Cerebellar nuclear complex (tissue), 1 donor: ENCODE data around the gene R3HDM1.
"Not testable (repeated sequence)": the region's sequence is repeated elsewhere in the genome, so short reads cannot be mapped to it uniquely, and the experiment has no call there.

ENCODE experiments used
- DNase-seq, 2 experiments: peaks; one replicate each; lab custom pipeline; 2025; lab: John Stamatoyannopoulos, UW

The R3HDM1 gene

DNA sequence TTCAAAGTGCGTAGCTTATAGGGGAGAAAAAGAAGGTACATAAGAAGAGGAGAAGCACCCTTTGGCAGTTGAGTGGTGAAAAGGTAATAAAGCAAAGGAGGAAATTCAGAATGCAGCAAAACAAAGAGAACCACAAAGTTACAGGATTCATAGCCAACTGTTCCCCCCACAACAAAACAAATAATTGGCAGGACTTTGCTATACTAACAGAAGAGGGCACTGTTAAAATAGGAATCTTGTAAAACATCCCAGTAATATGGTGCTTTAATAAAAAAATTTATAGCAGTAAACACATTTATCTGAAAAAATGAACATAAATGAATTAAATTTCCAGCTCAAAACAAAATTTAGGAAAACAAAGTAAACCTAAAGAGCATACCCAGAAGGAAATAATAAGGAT, 42.3 kb downstream of the R3HDM1 start:
- no peak for DNase-seq

GRCh38 chr2:135581282-135581681, 50.0 kb downstream of the R3HDM1 start:
- no peak for DNase-seq

- no peak for DNase-seq
Measured at GRCh38 chr2:135582383-135582782, 51.1 kb downstream of the R3HDM1 start.

DNA sequence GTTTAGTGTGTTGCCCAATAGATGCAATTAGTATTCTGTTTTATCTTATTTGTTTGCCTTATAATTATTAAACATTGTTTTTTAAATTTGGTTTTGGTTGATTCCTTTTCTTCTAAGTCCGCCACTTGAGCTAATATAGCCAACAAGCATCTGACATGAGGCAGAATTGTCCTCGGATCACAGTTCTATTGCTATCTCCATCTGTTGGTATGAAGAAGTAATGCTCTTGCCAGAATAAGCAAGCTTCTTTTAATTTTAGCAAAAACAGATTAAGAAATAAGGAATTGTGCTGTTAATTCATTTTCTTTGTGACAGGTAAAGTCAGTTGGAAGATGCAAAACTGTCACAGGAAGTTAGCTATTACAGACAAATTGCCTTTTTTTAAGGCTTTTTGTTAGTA, 54.3 kb downstream of the R3HDM1 start:
- no peak for DNase-seq

GRCh38 chr2:135586148-135586547, 54.9 kb downstream of the R3HDM1 start:
- no peak for DNase-seq

- no peak for DNase-seq
Measured at GRCh38 chr2:135587958-135588357, 56.7 kb downstream of the R3HDM1 start.

- DNase-seq: no peak
Measured at GRCh38 chr2:135590619-135591260, 59.5 kb downstream of the R3HDM1 start.

DNA sequence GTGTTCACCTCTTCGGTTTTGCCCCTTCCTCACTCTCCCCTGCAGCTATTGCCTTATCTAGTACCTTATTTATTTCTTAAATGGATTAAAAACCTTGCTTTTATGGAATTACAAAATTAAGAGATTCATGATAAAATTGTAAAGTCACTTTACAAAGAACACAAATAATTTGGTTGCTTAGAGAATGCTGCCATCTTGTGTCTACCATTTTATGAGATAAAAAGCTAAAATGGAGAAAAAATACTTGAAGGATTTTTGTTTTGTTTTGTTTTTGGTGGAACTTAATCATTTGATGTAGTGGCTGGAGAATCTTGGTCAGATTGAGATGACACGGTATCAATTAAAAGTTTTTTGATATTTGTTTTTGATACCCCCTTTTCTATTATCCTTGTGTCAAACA, 69.6 kb downstream of the R3HDM1 start:
- DNase-seq: no peak

DNA sequence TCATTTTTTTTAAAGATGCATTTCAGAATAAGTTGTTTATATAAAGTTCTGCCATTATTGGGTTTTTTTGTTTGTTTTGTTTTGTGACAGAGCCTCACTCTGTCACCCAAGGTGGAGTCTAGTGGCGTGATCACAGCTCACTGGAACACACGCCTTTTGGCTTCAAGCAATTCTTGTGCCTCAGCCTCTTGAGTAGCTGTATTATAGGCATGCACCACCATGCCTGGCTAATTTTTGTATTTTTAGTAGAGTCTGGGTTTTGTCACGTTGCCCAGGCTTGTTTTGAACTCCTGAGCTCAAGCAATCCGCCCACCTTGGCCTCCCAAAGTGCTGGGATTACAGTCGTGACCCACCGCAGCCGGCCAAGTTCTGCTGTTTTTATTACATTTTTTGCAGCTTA, 72.3 kb downstream of the R3HDM1 start:
- DNase-seq: no peak

DNA sequence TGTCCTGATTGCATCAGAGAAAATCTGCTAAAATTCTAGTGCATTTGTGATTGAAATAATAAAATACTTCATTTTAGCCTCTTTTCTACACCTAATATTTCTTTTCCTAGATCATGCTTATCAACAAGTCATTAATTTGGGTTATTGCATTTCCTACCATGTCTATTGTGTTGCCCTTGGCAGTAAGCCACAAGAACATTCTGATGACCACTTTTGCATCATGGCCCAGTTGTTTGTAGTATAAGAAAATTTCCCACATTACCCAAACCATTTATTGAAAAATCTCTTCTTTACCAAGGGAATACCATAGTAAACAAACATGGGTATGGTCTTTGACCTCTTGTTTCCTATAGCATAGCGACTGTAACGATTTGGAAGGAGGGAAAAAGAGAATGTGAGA, 76.3 kb downstream of the R3HDM1 start:
- DNase-seq: no peak

- no peak for DNase-seq
Measured at GRCh38 chr2:135612319-135612718, 81.0 kb downstream of the R3HDM1 start.

DNA sequence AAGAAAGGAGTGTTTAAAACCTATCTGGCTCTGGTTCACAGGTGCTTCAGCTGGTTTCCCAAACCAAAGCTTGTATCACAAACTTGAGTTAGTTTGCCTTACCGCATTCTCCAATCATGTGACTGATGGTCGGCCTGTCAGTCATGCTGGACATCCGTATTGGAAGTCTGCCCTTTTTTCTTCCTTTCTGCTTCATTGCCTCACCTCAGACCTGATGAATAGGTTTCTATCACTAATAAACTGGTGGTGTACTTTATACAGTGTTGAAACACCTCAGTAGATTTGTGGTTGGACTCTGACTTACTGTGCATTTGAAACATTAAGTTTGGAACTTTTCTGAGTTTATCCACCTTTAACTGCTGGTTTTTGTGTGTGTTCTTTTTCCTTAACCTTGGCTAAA, 84.1 kb downstream of the R3HDM1 start:
- DNase-seq: no peak

GRCh38 chr2:135617501-135618015, 86.3 kb downstream of the R3HDM1 start:
- DNase-seq: no peak

DNA sequence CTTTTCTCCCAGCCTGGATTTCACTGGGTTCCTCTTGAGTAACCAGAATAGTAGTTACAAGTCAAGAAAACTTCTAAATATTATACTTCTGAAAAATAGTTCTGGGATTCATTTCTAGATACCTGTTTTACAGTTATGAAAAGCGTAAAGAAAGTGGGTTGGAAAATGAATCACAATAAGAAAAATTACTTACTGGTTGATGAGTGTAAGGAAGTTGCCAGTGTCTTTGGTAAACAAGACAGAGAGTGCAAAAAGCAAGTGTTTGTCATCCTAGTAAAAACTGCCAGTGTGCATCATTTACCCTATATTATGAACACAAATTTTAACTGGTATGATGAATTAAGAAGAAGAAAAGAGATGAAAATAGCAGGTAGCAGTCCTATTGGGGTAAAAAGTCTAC, 88.9 kb downstream of the R3HDM1 start:
- no peak for DNase-seq

- DNase-seq: no peak
Measured at GRCh38 chr2:135629520-135629919, 98.2 kb downstream of the R3HDM1 start.

GRCh38 chr2:135630034-135630433, 98.8 kb downstream of the R3HDM1 start:
- not testable (repeated sequence) for DNase-seq

DNA sequence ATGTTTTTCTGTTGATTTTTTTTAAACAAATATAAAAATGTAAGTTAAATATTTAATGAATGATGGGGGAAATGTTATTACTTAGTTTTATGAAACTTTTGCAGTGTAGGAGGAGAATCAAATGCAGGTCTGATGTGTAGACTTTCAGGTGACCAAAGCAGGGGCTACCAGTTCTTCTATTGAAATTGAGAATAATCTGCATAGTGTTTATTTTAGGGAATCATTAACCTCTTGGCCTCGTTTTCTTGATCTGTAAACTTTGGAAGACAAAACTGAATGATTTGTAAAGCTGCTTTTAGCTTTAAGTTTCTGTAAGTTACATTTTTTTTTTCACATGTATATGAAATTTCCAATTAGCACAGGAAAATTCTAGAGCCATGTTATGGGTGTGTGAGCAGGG, 99.2 kb downstream of the R3HDM1 start:
- DNase-seq: no peak

DNA sequence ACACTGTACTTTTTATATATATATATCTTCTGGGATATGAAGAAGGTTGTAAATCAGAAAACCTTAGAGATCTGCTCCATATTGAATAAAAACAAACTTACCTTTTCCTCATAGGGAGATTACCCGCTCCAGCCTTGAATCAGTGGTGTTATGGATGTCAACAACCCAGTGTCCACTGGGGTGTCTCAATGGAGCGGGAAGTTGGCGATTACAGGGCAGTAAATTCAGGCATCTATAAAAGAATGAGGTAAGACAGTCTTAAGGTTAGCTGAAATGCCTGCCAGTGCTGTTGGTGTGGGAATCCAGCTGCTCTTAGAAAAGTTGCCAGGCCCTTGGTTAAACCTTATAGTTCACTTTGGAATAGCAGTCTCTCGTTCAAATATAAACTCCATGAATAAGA, 102.3 kb downstream of the R3HDM1 start:
- no peak for DNase-seq

GRCh38 chr2:135635212-135635835, 104.0 kb downstream of the R3HDM1 start:
- DNase-seq: no peak

GRCh38 chr2:135636982-135637381, 105.7 kb downstream of the R3HDM1 start:
- DNase-seq: no peak

- DNase-seq: no peak
Measured at GRCh38 chr2:135637456-135638087, 106.3 kb downstream of the R3HDM1 start.

DNA sequence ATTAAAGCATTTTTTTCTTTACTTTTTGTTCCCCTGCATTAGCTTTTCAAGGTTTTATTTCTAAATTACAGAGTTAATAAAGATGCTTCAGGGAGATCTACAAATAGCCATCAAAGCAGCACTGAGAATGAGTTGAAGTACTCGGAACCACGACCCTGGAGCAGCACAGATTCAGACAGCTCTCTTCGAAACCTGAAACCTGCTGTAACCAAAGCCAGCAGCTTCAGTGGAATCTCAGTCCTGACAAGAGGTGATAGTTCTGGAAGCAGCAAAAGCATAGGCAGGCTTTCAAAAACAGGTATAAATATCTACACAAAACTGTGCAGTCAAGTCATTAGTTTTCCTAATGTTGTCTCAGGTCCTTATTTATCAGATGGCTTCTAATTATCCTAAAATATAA, 107.5 kb downstream of the R3HDM1 start:
- no peak for DNase-seq
